ENCODE measurements around the gene NSA2. TPM values are rescaled to one million over a fixed set of nuclear protein-coding genes. Genes with fewer than 3 reads are reported as not detected.
"Not testable (repeated sequence)": the region's sequence is repeated elsewhere in the genome, so short reads cannot be mapped to it uniquely, and the experiment has no call there.

NSA2 gene
- total RNA-seq, 2 donors from 2014 or later: 80.7 to 82.7 TPM

GRCh38 chr5:74791669-74792068 is 24.6 kb downstream of the NSA2 start:
- not testable (repeated sequence) for DNase-seq (ENCODE audit: low spot score in 2 of 2); H3K27ac Mint-ChIP-seq; H3K36me3 Mint-ChIP-seq; ATAC-seq; H3K9me3 Mint-ChIP-seq

DNA sequence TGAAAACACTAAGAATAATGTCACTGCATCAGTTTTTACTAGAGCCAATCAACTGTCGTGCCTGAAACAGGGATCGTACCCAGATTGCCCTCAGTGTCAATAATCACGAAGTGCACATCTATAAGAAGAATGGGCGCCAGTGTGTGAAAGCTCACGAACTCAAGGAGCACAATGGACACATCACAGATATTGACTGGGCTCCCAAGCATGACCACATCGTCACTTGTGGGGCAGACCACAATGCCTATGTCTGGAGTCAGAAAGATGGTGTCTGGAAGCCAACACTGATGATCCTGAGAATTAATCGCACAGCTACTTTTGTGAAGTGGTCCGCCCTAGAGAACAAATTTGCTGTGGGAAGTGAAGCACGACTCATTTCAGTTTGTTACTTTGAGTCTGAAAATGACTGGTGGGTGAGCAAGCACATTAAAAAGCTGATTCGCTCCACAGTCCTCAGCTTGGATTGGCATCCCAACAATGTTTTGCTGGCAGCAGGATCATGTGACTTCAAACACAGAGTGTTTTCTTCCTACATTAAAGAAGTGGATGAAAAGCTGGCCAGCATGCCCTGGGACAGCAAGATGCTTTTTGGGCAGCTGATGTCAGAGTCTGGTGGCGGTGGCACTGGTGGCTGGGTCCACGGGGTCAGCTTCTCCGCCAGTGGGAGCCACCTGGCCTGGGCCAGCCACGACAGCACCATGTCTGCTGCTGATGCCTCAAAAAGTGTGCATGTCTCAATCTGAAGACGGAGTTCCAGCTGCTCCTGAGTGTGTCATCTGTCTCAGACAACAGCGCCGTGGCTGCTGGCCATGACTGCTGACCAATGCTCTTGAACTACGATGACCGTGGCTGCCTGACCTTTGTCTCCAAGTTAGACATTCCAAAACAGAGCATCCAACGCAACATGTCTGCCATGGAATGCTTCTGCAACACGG is 32.2 kb downstream of the NSA2 start:
- no peak for ATAC-seq
- H3K9me3 Mint-ChIP-seq: no peaks in the 10 kb centered on the region
- DNase-seq (ENCODE audit: low spot score in 2 of 2): no peak
- H3K27ac Mint-ChIP-seq: peak overlapping the region in 1 of 2 donors; percentile 41
- peaks cover 0 to 9% of the 10 kb centered on the region in 2 donors for H3K36me3 Mint-ChIP-seq

- Mint-ChIP-seq H3K9me3 (no peaks in the 10 kb centered on the region), H3K36me3 (peaks cover 0 to 9% of the 10 kb centered on the region in 2 donors), H3K27ac (no peak overlapping the region)
- no peak for ATAC-seq
- no peak for DNase-seq (ENCODE audit: low spot score in 2 of 2)
These were observed 34.1 kb downstream of the NSA2 start for GRCh38 chr5:74801197-74801596.

DNA sequence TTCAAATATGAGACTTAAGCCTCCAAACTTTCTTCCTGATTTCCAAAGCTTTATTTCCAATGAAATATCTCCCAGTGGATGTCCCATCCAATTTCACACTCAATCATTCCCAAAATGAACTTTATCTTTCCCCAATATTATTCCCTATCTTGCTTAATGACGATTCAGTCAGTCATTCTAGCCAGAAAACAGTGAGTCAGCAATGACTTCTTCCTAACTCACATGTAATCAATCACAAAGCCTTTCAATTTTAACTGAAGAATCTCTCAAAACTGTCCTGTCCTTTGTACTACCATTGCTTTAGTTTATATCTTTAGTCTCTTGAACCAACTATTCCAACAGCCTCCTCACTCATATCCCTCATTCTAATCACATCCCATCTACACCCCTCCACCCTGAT is 34.9 kb downstream of the NSA2 start:
- ATAC-seq: no peak
- no peaks in the 10 kb centered on the region for H3K9me3 Mint-ChIP-seq

GRCh38 chr5:74810915-74811314 is 43.9 kb downstream of the NSA2 start:
- no peak for ATAC-seq
- H3K9me3 Mint-ChIP-seq: no peaks in the 10 kb centered on the region
- no peak overlapping the region for H3K27ac Mint-ChIP-seq
- DNase-seq (ENCODE audit: low spot score in 2 of 2): no peak
- no peaks in the 10 kb centered on the region for H3K36me3 Mint-ChIP-seq

More for the DNA sequence above, 34.9 kb downstream of the NSA2 start:
- Mint-ChIP-seq H3K36me3 (peaks cover 0 to 9% of the 10 kb centered on the region in 2 donors), H3K27ac (no peak overlapping the region)
- no peak for DNase-seq (ENCODE audit: low spot score in 2 of 2)

GRCh38 chr5:74816875-74817274 is 49.8 kb downstream of the NSA2 start:
- Mint-ChIP-seq H3K36me3 (no peaks in the 10 kb centered on the region), H3K9me3 (no peaks in the 10 kb centered on the region), H3K27ac (no peak overlapping the region)
- DNase-seq (ENCODE audit: low spot score in 2 of 2) (no peak), ATAC-seq (no peak)

- Mint-ChIP-seq H3K27ac (no peak overlapping the region), H3K36me3 (no peaks in the 10 kb centered on the region), H3K9me3 (no peaks in the 10 kb centered on the region)
- ATAC-seq (no peak), DNase-seq (ENCODE audit: low spot score in 2 of 2) (no peak)
These were observed 55.2 kb downstream of the NSA2 start for GRCh38 chr5:74822288-74822687.

- H3K27ac Mint-ChIP-seq: no peak overlapping the region
- H3K36me3 Mint-ChIP-seq: no peaks in the 10 kb centered on the region
- no peak for ATAC-seq
- no peak for DNase-seq (ENCODE audit: low spot score in 2 of 2)
- H3K9me3 Mint-ChIP-seq: no peaks in the 10 kb centered on the region
These were observed 62.4 kb downstream of the NSA2 start for GRCh38 chr5:74829413-74829812.

Other genes starting within 250 kb of the NSA2 start
- under 1 TPM; 0.75 to 0.99 TPM for gene ENC1, start 126.5 kb upstream of the NSA2 start, total RNA-seq
- 10 to 100 TPM; 47.1 to 71.3 TPM for gene HEXB, start 82.0 kb upstream of the NSA2 start, total RNA-seq
- gene GFM2, start 132 bp upstream of the NSA2 start, total RNA-seq: 10 to 100 TPM; 31.4 to 46.7 TPM
- gene FAM169A, start 99.1 kb downstream of the NSA2 start, total RNA-seq: 1 to 10 TPM; 6.1 to 7.8 TPM

Measured in activated naive CD4-positive, alpha-beta T cell treated with anti-CD3 and anti-CD28 coated beads, Interleukin-2, amount 50 U/mL, for 72 hours (primary cell).